Skeletal muscle satellite cell (primary cell): ENCODE results near the gene LOX.

Source experiments
- H3K27me3 ChIP-seq: 2 replicates; pipeline ENCODE4 v1.7.0; 2013; ENCODE audit warnings: low read length; ENCODE audit not compliant: control insufficient read depth, insufficient read depth
- H3K36me3 ChIP-seq: 2 replicates; pipeline ENCODE4 v1.7.0; 2013; ENCODE audit warnings: mild to moderate bottlenecking, control low read depth, low read length; ENCODE audit not compliant: insufficient read depth
- H3K4me1 ChIP-seq: 2 replicates; pipeline ENCODE4 v1.7.0; 2013; ENCODE audit warnings: low read length; ENCODE audit not compliant: control insufficient read depth, insufficient read depth
- H3K4me2 ChIP-seq: 2 replicates; pipeline ENCODE4 v1.7.0; 2013; ENCODE audit warnings: mild to moderate bottlenecking, low read length
- H3K4me3 ChIP-seq: 2 replicates; pipeline ENCODE4 v1.7.0; 2013; ENCODE audit warnings: low read length
- H3K9ac ChIP-seq: 2 replicates; pipeline ENCODE4 v1.7.0; 2013; ENCODE audit warnings: mild to moderate bottlenecking, low read depth, low read length, moderate library complexity
- H3K9me3 ChIP-seq: replicated peaks from 2 replicates; pipeline ENCODE4 v1.7.0; 2013; ENCODE audit warnings: mild to moderate bottlenecking, control low read depth, low read length

Gene LOX

DNA sequence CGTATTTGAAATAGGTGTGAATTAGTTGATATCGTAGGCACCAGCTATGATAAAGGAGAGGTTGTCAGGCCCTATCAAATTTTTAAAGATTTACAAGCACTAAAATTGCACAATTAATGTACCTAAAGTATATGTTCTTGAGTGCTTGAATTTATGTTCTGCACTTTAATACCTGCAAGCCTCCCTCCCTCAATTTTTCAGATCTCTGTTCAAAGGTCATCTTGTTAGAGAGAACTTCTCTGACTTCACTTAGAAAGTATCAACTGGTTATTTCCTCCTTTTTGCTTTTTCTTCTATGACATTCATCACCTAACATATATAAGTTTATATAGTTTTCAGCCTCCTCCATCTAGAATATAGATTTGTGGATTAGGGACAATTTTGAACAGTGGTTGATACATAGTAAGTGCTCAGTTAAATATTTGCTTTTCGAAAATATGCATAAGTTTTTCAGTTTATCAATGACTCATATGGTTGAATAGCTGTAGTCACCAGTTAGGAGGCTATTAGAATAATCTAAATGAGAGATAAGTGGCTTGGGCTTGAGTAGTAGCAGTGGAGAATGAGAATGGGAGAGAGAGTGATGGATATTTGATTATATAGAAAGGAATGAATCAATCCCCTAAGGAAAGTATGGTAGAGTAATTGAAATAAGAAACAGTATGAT, 37.3 kb downstream of the LOX start:
- H3K9me3 ChIP-seq, result no peaks in the 10 kb centered on the region
- H3K4me1 ChIP-seq, result no peaks in the 10 kb centered on the region
- H3K36me3 ChIP-seq, result no peaks in the 10 kb centered on the region
- no peak overlapping the region for H3K4me3 ChIP-seq
- H3K9ac ChIP-seq, result no peak overlapping the region
- H3K27me3 ChIP-seq, result no peaks in the 10 kb centered on the region
- H3K4me2 ChIP-seq, result no peak overlapping the region

DNA sequence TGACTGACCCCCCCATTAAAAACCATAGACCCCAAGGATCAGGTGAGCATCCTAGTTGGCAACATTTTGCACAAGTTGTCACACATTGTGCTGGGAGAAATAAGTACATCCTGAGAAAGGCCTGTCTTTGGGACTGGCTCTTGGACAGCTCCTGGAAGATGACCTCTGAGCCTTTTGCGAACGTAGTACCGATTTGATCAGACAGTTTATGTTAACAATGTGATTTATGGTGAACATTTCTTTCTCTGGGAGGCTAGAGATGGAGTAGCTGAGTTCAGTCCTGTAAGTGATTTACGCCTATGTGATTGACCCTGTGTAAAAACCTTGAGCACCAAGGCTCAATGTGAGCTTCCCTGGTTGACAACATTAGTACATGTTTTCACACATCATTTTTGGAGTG, 41.7 kb downstream of the LOX start:
- no peaks in the 10 kb centered on the region for H3K27me3 ChIP-seq
- no peak overlapping the region for H3K9ac ChIP-seq
- no peaks in the 10 kb centered on the region for H3K4me1 ChIP-seq
- H3K4me3 ChIP-seq, result no peak overlapping the region
- no peak overlapping the region for H3K4me2 ChIP-seq
- no peaks in the 10 kb centered on the region for H3K9me3 ChIP-seq
- no peaks in the 10 kb centered on the region for H3K36me3 ChIP-seq

DNA sequence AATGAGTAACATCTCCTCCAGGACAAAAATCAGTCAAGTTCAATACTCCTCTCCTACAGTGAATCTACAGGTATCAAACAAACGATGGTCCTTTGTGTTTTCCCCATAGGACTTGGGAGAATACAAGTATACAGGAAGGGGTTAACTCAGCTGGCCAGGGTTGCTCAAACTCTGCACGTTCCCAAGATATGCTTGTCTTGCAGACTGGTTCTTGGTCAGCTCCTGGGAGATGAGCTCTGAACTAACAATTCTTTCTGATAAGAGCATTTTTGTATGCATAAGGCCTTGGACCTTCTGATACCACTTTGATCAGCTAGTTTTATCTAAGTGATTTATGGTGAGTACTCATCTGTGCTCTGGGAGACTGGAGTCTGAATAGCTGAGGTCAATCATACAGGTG, 42.1 kb downstream of the LOX start:
- H3K4me3 ChIP-seq, result no peak overlapping the region
- no peaks in the 10 kb centered on the region for H3K9me3 ChIP-seq
- no peaks in the 10 kb centered on the region for H3K4me1 ChIP-seq
- H3K9ac ChIP-seq, result no peak overlapping the region
- H3K36me3 ChIP-seq, result no peaks in the 10 kb centered on the region
- H3K27me3 ChIP-seq, result no peaks in the 10 kb centered on the region
- H3K4me2 ChIP-seq, result no peak overlapping the region

DNA sequence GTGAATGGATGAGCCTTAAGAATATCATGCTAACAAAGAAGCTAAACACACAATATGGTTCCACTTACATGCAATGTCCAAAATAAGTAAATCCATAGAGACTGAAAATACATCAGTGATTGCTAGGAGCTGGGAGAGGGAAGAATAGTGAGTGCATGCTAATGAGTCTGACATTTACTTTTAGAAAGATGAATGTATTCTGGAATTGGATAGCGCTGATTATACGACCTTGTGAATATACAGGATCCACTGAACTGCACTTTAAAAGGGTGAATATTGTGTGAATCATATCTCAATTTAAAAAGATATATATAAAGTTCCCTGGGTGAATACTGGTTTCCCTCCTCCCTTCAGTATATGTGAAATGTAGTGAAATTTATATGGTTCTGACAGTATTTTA, 46.2 kb downstream of the LOX start:
- H3K27me3 ChIP-seq, result no peaks in the 10 kb centered on the region
- H3K36me3 ChIP-seq, result no peaks in the 10 kb centered on the region
- no peaks in the 10 kb centered on the region for H3K9me3 ChIP-seq
- no peak overlapping the region for H3K9ac ChIP-seq
- peaks cover 5% of the 10 kb centered on the region for H3K4me1 ChIP-seq
- H3K4me3 ChIP-seq, result no peak overlapping the region
- no peak overlapping the region for H3K4me2 ChIP-seq

DNA sequence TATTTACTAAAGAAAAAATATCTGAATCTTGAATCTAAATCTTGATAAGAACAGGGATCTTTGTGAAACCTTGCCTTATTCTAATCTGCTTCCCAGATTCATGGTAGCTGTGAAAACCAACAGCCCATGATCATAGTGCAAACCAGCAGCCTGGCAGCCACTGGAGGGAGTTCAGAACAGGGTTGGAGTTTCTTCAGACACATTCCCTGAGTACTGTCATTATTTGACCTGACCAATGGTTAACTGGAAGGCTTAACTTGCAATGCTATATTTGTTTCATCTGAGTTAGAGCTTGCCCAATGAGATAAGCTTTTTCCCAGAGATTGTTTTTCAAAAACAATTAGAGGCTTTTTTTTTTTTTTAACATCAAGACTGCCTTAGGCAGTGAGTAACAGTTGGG, 47.8 kb downstream of the LOX start:
- peaks cover 5% of the 10 kb centered on the region for H3K4me1 ChIP-seq
- H3K36me3 ChIP-seq, result no peaks in the 10 kb centered on the region
- H3K9me3 ChIP-seq, result no peaks in the 10 kb centered on the region
- no peak overlapping the region for H3K4me3 ChIP-seq
- no peak overlapping the region for H3K4me2 ChIP-seq
- no peak overlapping the region for H3K9ac ChIP-seq
- H3K27me3 ChIP-seq, result no peaks in the 10 kb centered on the region

DNA sequence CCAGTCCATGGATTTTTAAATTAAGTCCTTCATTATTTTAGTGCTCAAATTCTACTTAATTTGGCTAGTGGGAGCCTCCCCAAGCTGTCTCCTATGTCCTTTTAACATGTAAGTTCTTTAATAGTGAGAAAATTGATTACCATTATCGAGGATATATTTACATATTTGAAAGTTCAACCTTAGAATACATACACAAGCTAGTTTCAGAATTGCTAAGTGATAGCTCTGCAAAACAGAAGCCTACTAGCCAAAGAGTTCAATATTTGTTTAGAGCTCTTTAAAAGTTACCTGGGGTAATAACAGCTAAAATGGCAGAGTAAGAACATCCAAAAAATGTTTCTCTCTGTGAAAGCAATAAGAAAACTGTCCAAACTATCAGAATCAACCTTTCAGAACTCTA, 48.2 kb downstream of the LOX start:
- no peak overlapping the region for H3K9ac ChIP-seq
- H3K4me1 ChIP-seq, result peaks cover 5% of the 10 kb centered on the region
- H3K4me3 ChIP-seq, result no peak overlapping the region
- no peaks in the 10 kb centered on the region for H3K27me3 ChIP-seq
- no peak overlapping the region for H3K4me2 ChIP-seq
- H3K36me3 ChIP-seq, result no peaks in the 10 kb centered on the region
- no peaks in the 10 kb centered on the region for H3K9me3 ChIP-seq

DNA sequence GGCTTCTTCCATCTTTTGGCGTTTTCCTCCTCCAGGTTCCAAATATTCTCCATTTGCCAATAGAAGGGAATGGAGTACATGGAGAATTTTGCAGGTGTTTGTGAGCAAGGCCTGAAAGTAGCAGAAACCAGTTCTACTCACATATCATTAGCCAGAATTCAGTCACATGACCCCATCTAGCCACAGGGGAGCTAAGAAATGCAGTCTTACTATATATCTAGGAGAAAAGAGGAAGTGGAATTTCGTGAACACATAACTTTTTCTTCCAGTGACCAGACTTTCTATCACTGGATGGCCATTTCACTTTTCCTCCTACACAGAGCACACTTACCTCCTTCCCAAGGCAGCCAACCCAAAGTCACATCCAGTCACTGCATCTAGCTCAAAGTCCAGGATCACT, 55.1 kb downstream of the LOX start:
- no peak overlapping the region for H3K4me2 ChIP-seq
- H3K4me1 ChIP-seq, result peaks cover under 1% of the 10 kb centered on the region
- H3K36me3 ChIP-seq, result peaks cover 9% of the 10 kb centered on the region
- no peak overlapping the region for H3K9ac ChIP-seq
- H3K4me3 ChIP-seq, result no peak overlapping the region
- no peaks in the 10 kb centered on the region for H3K27me3 ChIP-seq
- no peaks in the 10 kb centered on the region for H3K9me3 ChIP-seq

DNA sequence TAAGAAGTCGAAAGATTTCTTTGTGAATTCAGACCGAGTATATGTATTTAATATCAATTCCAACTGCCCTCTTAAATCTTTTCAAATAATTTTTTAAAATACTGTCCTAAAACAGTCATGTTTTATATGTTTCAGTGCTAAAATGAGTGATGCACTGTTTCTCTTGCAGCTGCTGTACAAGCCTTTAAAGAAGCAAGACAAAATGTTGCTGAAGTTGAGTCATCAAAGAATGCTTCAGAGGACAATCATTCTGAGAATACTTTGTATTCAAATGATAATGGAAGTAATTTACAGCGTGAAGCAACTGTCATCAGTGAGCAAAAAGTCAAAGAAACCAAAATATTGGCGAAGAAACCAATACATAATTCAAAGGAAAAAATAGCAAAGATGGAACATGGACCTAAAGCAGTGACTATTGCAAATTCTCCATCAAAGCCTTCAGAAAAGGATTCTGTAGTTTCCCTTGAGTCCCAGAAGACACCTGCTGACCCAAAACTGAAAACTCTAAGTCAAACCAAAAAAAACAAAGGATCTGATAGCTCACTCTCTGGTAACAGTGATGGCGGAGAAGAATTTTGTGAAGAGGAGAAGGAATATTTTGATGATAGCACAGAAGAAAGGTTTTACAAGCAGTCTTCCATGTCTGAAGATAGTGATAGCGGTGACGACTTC, 58.0 kb downstream of the LOX start:
- Histone ChIP-seq H3K9me3 (no peaks in the 10 kb centered on the region), H3K4me2 (no peak overlapping the region), H3K4me1 (no peaks in the 10 kb centered on the region), H3K36me3 (peaks cover 9% of the 10 kb centered on the region), H3K4me3 (no peak overlapping the region), H3K9ac (no peak overlapping the region), H3K27me3 (no peaks in the 10 kb centered on the region)

DNA sequence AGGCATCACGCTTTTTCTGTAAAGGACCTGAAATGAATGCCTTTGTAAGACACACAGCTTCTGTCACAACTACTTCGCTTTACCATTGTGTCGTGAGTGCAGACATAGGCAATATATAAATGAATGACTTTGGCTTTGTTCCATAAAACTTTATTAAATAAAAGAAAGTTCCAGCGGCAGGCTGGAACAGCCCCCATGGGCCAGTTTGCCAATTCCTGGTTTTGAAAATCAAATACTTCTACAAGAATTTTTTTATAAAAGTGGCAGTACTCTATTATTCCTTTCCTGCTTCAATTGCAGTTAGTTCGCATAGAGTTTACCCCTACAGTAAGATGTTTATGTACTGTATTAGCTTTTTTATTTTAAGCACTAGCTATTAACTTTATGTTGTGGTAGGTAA, 62.6 kb downstream of the LOX start:
- Histone ChIP-seq H3K27me3 (no peaks in the 10 kb centered on the region), H3K4me1 (peaks cover 5% of the 10 kb centered on the region), H3K9ac (no peak overlapping the region), H3K36me3 (no peaks in the 10 kb centered on the region), H3K4me2 (no peak overlapping the region), H3K9me3 (no peaks in the 10 kb centered on the region), H3K4me3 (no peak overlapping the region)

DNA sequence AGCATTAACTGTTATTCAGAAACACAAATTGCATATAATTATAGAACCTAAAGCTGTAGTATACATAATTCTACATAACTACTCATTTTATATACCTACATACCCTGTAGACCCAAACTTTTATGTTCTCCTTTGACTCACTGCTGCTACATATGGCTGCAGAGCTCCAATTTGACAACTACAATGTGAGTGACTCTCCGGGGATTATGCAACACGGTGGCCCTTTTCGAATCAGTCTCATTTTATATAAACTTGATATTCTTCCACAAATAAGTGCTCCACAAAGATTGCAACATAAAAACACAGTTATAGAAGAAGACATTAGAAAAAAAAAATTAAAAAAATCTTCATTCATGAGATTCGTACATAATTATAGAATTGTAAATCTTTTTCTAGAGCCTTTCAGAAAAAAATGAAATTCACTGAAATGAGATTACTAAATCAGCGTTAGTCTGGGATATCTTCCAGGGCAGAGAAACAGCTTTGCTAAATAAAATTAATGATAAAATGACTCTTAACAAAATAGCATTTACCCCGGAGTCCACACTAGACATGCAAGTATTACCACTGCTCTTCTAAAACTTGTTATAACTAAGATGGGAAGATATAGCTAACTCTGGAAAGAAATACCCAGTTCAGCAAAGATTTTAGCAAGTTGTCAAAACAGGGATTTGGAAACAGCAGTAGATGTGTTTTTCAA, 63.7 kb downstream of the LOX start:
- Histone ChIP-seq H3K9ac (no peak overlapping the region), H3K4me2 (no peak overlapping the region), H3K4me3 (no peak overlapping the region), H3K27me3 (no peaks in the 10 kb centered on the region), H3K9me3 (no peaks in the 10 kb centered on the region), H3K36me3 (no peaks in the 10 kb centered on the region), H3K4me1 (peaks cover 5% of the 10 kb centered on the region)
